ENCODE measurements around the gene CPZ. TPM values are rescaled to one million over a fixed set of nuclear protein-coding genes. Genes with fewer than 3 reads are reported as not detected.

CPZ gene
- total RNA-seq, 6 experiments from 2014 or later: 0.24 to 0.80 (median 0.74) TPM; not detected in 1

DNA sequence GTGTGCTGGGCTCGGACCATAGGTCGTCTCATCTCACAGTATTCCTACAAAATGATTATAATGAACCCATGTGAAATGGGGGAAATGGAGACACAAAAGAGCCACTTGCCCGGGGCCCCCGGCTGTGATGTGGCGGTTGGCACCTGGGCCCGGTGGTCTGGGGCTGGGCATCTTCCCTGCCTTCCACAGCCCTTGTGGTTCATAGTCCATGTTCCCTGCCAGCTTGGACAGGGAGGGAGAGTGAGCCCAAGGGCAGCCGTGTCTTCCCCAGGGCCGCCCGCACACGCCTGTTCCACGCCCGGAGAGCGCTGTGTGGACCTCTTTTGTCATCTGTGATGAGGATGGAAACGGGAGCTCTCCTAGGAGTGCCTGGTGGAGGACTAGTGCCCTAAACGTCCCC is 5.2 kb downstream of the CPZ start:
- H3K27me3 ChIP-seq: no peaks in the 10 kb centered on the region
- no peaks in the 10 kb centered on the region for H3K36me3 ChIP-seq
- H3K27ac ChIP-seq: no peak overlapping the region
- TF ChIP-seq, protein P1, sequence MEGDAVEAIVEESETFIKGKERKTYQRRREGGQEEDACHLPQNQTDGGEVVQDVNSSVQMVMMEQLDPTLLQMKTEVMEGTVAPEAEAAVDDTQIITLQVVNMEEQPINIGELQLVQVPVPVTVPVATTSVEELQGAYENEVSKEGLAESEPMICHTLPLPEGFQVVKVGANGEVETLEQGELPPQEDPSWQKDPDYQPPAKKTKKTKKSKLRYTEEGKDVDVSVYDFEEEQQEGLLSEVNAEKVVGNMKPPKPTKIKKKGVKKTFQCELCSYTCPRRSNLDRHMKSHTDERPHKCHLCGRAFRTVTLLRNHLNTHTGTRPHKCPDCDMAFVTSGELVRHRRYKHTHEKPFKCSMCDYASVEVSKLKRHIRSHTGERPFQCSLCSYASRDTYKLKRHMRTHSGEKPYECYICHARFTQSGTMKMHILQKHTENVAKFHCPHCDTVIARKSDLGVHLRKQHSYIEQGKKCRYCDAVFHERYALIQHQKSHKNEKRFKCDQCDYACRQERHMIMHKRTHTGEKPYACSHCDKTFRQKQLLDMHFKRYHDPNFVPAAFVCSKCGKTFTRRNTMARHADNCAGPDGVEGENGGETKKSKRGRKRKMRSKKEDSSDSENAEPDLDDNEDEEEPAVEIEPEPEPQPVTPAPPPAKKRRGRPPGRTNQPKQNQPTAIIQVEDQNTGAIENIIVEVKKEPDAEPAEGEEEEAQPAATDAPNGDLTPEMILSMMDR (IDR thresholded peaks at IDR 0.05): no peak
- no peak for TF ChIP-seq POLR2A (IDR thresholded peaks at IDR 0.05)
- no peak for DNase-seq
- intact Hi-C loops (cut with DNase I): loop anchor here in 1 of 2 donors (10.0 kb wide), 1 partner anchor 123 kb away; no protein-coding TSS in a partner anchor
- WGBS (ENCODE audit: insufficient coverage, low coverage, low lambda C conversion rate, missing lambda C conversion rate): 100% methylated on average over 1 of the region's 15 CpGs
- no peak overlapping the region for H3K4me3 ChIP-seq
- no peak for ATAC-seq
- H3K9me3 ChIP-seq: no peaks in the 10 kb centered on the region
- no peaks in the 10 kb centered on the region for H3K4me1 ChIP-seq

DNA sequence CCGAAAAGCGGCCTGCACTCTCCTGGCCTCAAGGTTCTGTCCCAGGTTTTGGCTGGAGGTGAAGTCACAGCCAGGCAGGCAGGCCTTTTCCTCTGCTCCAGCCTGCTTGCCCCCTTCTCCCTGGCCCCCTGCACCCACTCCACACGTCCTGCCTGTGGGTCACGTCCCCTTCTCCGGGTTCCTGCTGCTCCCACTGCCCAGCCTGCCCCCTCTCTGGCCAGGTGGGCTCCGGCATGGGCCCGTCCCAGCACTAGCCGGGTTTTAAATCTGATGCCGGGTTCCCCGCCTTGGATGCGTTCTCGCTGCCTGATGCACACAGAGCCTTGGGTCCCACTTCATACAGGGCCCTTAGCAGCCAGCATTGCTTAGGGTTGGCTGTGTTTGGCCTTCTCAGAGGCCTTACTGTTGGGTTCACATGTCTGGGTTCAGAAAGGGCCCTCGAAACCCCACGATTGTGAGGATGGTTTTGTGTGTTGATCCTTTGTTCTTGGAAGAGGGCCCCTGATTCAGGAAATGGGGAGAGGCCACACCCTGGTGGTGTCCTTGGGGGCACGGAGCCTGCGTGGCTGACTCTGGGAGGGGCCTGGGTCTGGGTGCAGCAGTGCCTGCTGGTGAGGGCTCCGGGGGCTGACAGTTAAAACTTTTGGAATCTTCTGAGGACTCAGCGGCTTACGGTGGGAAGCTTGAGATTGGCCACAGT is 6.0 kb downstream of the CPZ start:
- intact Hi-C loops (cut with DNase I): loop anchor here in 1 of 2 donors (10.0 kb wide), 1 partner anchor 124 kb away; no protein-coding TSS in a partner anchor

GRCh38 chr4:8599091-8599460 is 6.5 kb downstream of the CPZ start:
- WGBS (ENCODE audit: insufficient coverage, low coverage, low lambda C conversion rate, missing lambda C conversion rate): 81% methylated on average over 7 of the region's 8 CpGs
- Histone ChIP-seq H3K4me1 (no peaks in the 10 kb centered on the region), H3K9me3 (no peaks in the 10 kb centered on the region), H3K27ac (no peak overlapping the region), H3K4me3 (no peak overlapping the region), H3K27me3 (no peaks in the 10 kb centered on the region), H3K36me3 (no peaks in the 10 kb centered on the region)
- DNase-seq (no peak), ATAC-seq (no peak)
- TF ChIP-seq, protein P1 (IDR thresholded peaks at IDR 0.05): no peak
- TF ChIP-seq POLR2A (IDR thresholded peaks at IDR 0.05): no peak
- intact Hi-C loops (cut with DNase I): loop anchor here in 1 of 2 donors (10.0 kb wide), 1 partner anchor 124 kb away; no protein-coding TSS in a partner anchor

More for the DNA sequence above, 6.0 kb downstream of the CPZ start:
- DNase-seq (no peak), ATAC-seq (no peak)
- Histone ChIP-seq H3K36me3 (no peaks in the 10 kb centered on the region), H3K4me3 (no peak overlapping the region), H3K27ac (no peak overlapping the region), H3K27me3 (no peaks in the 10 kb centered on the region), H3K4me1 (no peaks in the 10 kb centered on the region), H3K9me3 (no peaks in the 10 kb centered on the region)
- WGBS (ENCODE audit: insufficient coverage, low coverage, low lambda C conversion rate, missing lambda C conversion rate): 66% methylated on average over 7 of the region's 19 CpGs
- TF ChIP-seq, protein P1 (IDR thresholded peaks at IDR 0.05): no peak
- TF ChIP-seq POLR2A (IDR thresholded peaks at IDR 0.05): no peak

GRCh38 chr4:8599657-8600056 is 7.1 kb downstream of the CPZ start:
- Histone ChIP-seq H3K27me3 (no peaks in the 10 kb centered on the region), H3K9me3 (no peaks in the 10 kb centered on the region), H3K27ac (no peak overlapping the region), H3K4me3 (no peak overlapping the region), H3K4me1 (no peaks in the 10 kb centered on the region), H3K36me3 (no peaks in the 10 kb centered on the region)
- no peak for TF ChIP-seq POLR2A (IDR thresholded peaks at IDR 0.05)
- TF ChIP-seq, protein P1 (IDR thresholded peaks at IDR 0.05): no peak
- WGBS (ENCODE audit: insufficient coverage, low coverage, low lambda C conversion rate, missing lambda C conversion rate): 51% methylated on average over 7 of the region's 9 CpGs
- intact Hi-C loops (cut with DNase I): loop anchor here (10.0 kb wide), 2 partner anchors 125 to 315 kb away; no protein-coding TSS in a partner anchor
- DNase-seq (no peak), ATAC-seq (no peak)
